Trophoblast cell (in vitro differentiated cells and primary cell): Measurements from ENCODE around the gene SNX1.

ENCODE experiments used
- DNase-seq, 2 donors: peaks; one replicate each; pipeline ENCODE4 v3.0.0-alpha.2; 2016
- H2AFZ ChIP-seq: 2 replicates; pipeline ENCODE4 v1.6.1; 2013; ENCODE audit warnings: low read length, moderate library complexity, mild to moderate bottlenecking; ENCODE audit not compliant: insufficient read depth, poor library complexity
- H2AK5ac ChIP-seq: 2 replicates; pipeline ENCODE4 v1.6.1; 2013; ENCODE audit warnings: mild to moderate bottlenecking, low read length
- H2BK120ac ChIP-seq: 2 replicates; pipeline ENCODE4 v1.6.1; 2013; ENCODE audit warnings: low read length, mild to moderate bottlenecking, moderate library complexity; ENCODE audit not compliant: insufficient read depth, poor library complexity
- H2BK12ac ChIP-seq: 2 replicates; pipeline ENCODE4 v1.6.1; 2013; ENCODE audit warnings: mild to moderate bottlenecking, low read length, moderate library complexity
- H2BK5ac ChIP-seq: 2 replicates; pipeline ENCODE4 v1.6.1; 2013; ENCODE audit warnings: low read length, low read depth, moderate library complexity, mild to moderate bottlenecking; ENCODE audit not compliant: poor library complexity
- H3K14ac ChIP-seq: 2 replicates; pipeline ENCODE4 v1.6.1; 2013; ENCODE audit warnings: mild to moderate bottlenecking, low read length
- H3K18ac ChIP-seq: 2 replicates; pipeline ENCODE4 v1.6.1; 2013; ENCODE audit warnings: mild to moderate bottlenecking, low read length
- H3K23ac ChIP-seq: 2 replicates; pipeline ENCODE4 v1.6.1; 2013; ENCODE audit warnings: low read length
- H3K27ac ChIP-seq: 2 replicates; pipeline ENCODE4 v1.5.1; 2013; ENCODE audit warnings: low read depth, mild to moderate bottlenecking, inconsistent platforms, low read length, moderate library complexity
- H3K27me3 ChIP-seq: 2 replicates; pipeline ENCODE4 v1.6.1; 2013; ENCODE audit warnings: inconsistent platforms, mild to moderate bottlenecking, low read length, moderate library complexity; ENCODE audit not compliant: insufficient read depth
- H3K36me3 ChIP-seq, 2 experiments: 1 replicate in 1 of 2; 2 replicates in 1 of 2; pipeline ENCODE4 v1.6.1; 2013; ENCODE audit warnings: low read length in 2 of 2, mild to moderate bottlenecking in 2 of 2, moderate library complexity in 1 of 2; ENCODE audit not compliant: insufficient read depth in 2 of 2, control insufficient read depth in 1 of 2
- H3K4ac ChIP-seq: 2 replicates; pipeline ENCODE4 v1.6.1; 2013; ENCODE audit warnings: low read depth, mild to moderate bottlenecking, low read length, moderate library complexity
- H3K4me1 ChIP-seq, 2 experiments: 1 replicate in 1 of 2; 2 replicates in 1 of 2; pipeline ENCODE4 v1.6.1; 2013; ENCODE audit warnings: low read length in 2 of 2, mild to moderate bottlenecking in 2 of 2, moderate library complexity in 1 of 2; ENCODE audit not compliant: insufficient read depth in 2 of 2, control insufficient read depth in 1 of 2
- H3K4me2 ChIP-seq: 2 replicates; pipeline ENCODE4 v1.6.1; 2013; ENCODE audit warnings: inconsistent platforms, mild to moderate bottlenecking, low read length, moderate library complexity
- H3K4me3 ChIP-seq: 2 replicates; pipeline ENCODE4 v1.5.1; 2013; ENCODE audit warnings: mild to moderate bottlenecking, low read depth, low read length, inconsistent platforms
- H3K79me1 ChIP-seq: one replicate; pipeline ENCODE4 v1.6.1; 2013; ENCODE audit warnings: low read length
- H3K79me2 ChIP-seq: 2 replicates; pipeline ENCODE4 v1.6.1; 2013; ENCODE audit warnings: low read length, mild to moderate bottlenecking; ENCODE audit not compliant: control insufficient read depth, insufficient read depth, poor library complexity
- H3K9ac ChIP-seq: 2 replicates; pipeline ENCODE4 v1.6.1; 2013; ENCODE audit warnings: mild to moderate bottlenecking, low read length
- H3K9me3 ChIP-seq: 2 replicates; pipeline ENCODE4 v1.6.1; 2013; ENCODE audit warnings: low read depth, mild to moderate bottlenecking, control low read depth, inconsistent platforms, low read length; ENCODE audit not compliant: insufficient read depth
- H4K12ac ChIP-seq: 2 replicates; pipeline ENCODE4 v1.6.1; 2013; ENCODE audit warnings: low read depth, mild to moderate bottlenecking, low read length, moderate library complexity
- H4K8ac ChIP-seq: 2 replicates; pipeline ENCODE4 v1.6.1; 2013; ENCODE audit warnings: low read depth, mild to moderate bottlenecking, low read length, moderate library complexity
- H4K91ac ChIP-seq: one replicate; pipeline ENCODE4 v1.6.1; 2013; ENCODE audit warnings: low read depth, mild to moderate bottlenecking, low read length, moderate library complexity
- WGBS: extraction: QIAGEN DNeasy Blood & Tissue Kit; methylation state at CpG from one replicate; pipeline ENCODE4 v1.1.7; 2013; ENCODE audit warnings: missing lambda C conversion rate; ENCODE audit not compliant: insufficient read length, insufficient coverage; ENCODE audit errors: extremely low coverage; 5-methylcytosine and 5-hydroxymethylcytosine counted together

SNX1 gene

GRCh38 chr15:64092864-64093626 lies 2.7 kb upstream of the SNX1 start:
- Histone ChIP-seq H3K4me3 (peak overlapping the region; percentile 75), H3K4me1 (peaks cover 2 to 12% of the 10 kb centered on the region in 2 experiments), H3K27me3 (no peaks in the 10 kb centered on the region), H3K9ac (peak overlapping the region; percentile 88), H3K79me2 (peaks cover 6% of the 10 kb centered on the region), H2BK5ac (peak overlapping the region; percentile 44), H4K91ac (no peak overlapping the region), H4K8ac (peak overlapping the region; percentile 55), H3K18ac (peak overlapping the region; percentile 17), H4K12ac (peak overlapping the region; percentile 22), H3K9me3 (no peaks in the 10 kb centered on the region), H2AK5ac (no peak overlapping the region), H3K36me3 (peaks cover 0 to 4% of the 10 kb centered on the region in 2 experiments), H2BK12ac (no peak overlapping the region), H3K79me1 (no peaks in the 10 kb centered on the region), H3K27ac (no peak overlapping the region), H3K23ac (no peak overlapping the region), H2AFZ (peak overlapping the region; percentile 21), H3K14ac (peak overlapping the region; percentile 16), H2BK120ac (no peak overlapping the region), H3K4me2 (peak overlapping the region; percentile 83), H3K4ac (peak overlapping the region; percentile 1)
- WGBS = no CpG with 5 or more reads among the region's 22 CpGs
- peak in 1 of 2 donors; percentile 33 for DNase-seq

- H4K12ac ChIP-seq = peak within 1 kb of the TSS; percentile 54
- H3K14ac ChIP-seq = peak within 1 kb of the TSS; percentile 32
- H3K4me2 ChIP-seq = peak within 1 kb of the TSS; percentile 83
- H4K8ac ChIP-seq = peak within 1 kb of the TSS; percentile 87
- no peaks in the 10 kb centered on the region for H3K27me3 ChIP-seq
- H3K4me1 ChIP-seq = peaks cover 2 to 12% of the 10 kb centered on the region in 2 experiments
- H3K18ac ChIP-seq = peak within 1 kb of the TSS; percentile 17
- peak; percentile 100 for DNase-seq
- H3K79me1 ChIP-seq = no peaks in the 10 kb centered on the region
- H3K27ac ChIP-seq = peak within 1 kb of the TSS; percentile 61
- H2BK5ac ChIP-seq = peak within 1 kb of the TSS; percentile 44
- no peak within 1 kb of the TSS for H3K23ac ChIP-seq
- no peak within 1 kb of the TSS for H2BK12ac ChIP-seq
- peak within 1 kb of the TSS; percentile 75 for H3K4me3 ChIP-seq
- H4K91ac ChIP-seq = peak within 1 kb of the TSS; percentile 73
- H3K4ac ChIP-seq = peak within 1 kb of the TSS; percentile 34
- peak within 1 kb of the TSS; percentile 21 for H2AFZ ChIP-seq
- peaks cover 6% of the 10 kb centered on the region for H3K79me2 ChIP-seq
- no peak within 1 kb of the TSS for H2AK5ac ChIP-seq
- no peak within 1 kb of the TSS for H2BK120ac ChIP-seq
- peaks cover 0 to 2% of the 10 kb centered on the region in 2 experiments for H3K36me3 ChIP-seq
- H3K9ac ChIP-seq = peak within 1 kb of the TSS; percentile 88
- no CpG with 5 or more reads among the region's 41 CpGs for WGBS
- H3K9me3 ChIP-seq = no peaks in the 10 kb centered on the region
Observed at GRCh38 chr15:64093627-64094417, 2.0 kb upstream of the SNX1 start, which contains the start of gene CIAO2A. Gene CIAO2A, minus strand, starts transcription at chr15:64093838. Its CDS starts 70 bp downstream, at chr15:64093768.

GRCh38 chr15:64095431-64095794 lies 369 bp upstream of the SNX1 start:
- Histone ChIP-seq H2BK5ac (peak overlapping the region; percentile 16), H2BK12ac (no peak overlapping the region), H4K91ac (no peak overlapping the region), H3K18ac (no peak overlapping the region), H3K4me2 (peak overlapping the region; percentile 65), H3K4ac (no peak overlapping the region), H3K27ac (no peak overlapping the region), H2AFZ (peak overlapping the region; percentile 62), H3K23ac (no peak overlapping the region), H3K79me2 (peaks cover 6% of the 10 kb centered on the region), H2AK5ac (no peak overlapping the region), H4K12ac (no peak overlapping the region), H3K9me3 (no peaks in the 10 kb centered on the region), H3K14ac (no peak overlapping the region), H2BK120ac (no peak overlapping the region), H3K9ac (no peak overlapping the region), H3K4me3 (no peak overlapping the region), H3K4me1 (peaks cover 2 to 12% of the 10 kb centered on the region in 2 experiments), H3K36me3 (peaks cover 0 to 2% of the 10 kb centered on the region in 2 experiments), H4K8ac (peak overlapping the region; percentile 83), H3K79me1 (no peaks in the 10 kb centered on the region), H3K27me3 (no peaks in the 10 kb centered on the region)
- peak in 1 of 2 donors; percentile 6 for DNase-seq
- WGBS = no CpG with 5 or more reads among the region's 4 CpGs

GRCh38 chr15:64096668-64097384 lies 1.0 kb downstream of the SNX1 start:
- Histone ChIP-seq H3K27ac (no peak overlapping the region), H2AFZ (no peak overlapping the region), H3K9ac (peak overlapping the region; percentile 87), H3K4ac (no peak overlapping the region), H3K27me3 (no peaks in the 10 kb centered on the region), H3K18ac (no peak overlapping the region), H3K4me3 (peak overlapping the region; percentile 42), H4K8ac (no peak overlapping the region), H3K14ac (no peak overlapping the region), H2AK5ac (no peak overlapping the region), H2BK5ac (no peak overlapping the region), H3K4me1 (peaks cover 2 to 12% of the 10 kb centered on the region in 2 experiments), H4K12ac (no peak overlapping the region), H3K36me3 (peaks cover 0 to 2% of the 10 kb centered on the region in 2 experiments), H2BK120ac (no peak overlapping the region), H3K9me3 (no peaks in the 10 kb centered on the region), H3K79me2 (peaks cover 6% of the 10 kb centered on the region), H4K91ac (no peak overlapping the region), H3K23ac (no peak overlapping the region), H3K79me1 (no peaks in the 10 kb centered on the region), H2BK12ac (no peak overlapping the region), H3K4me2 (peak overlapping the region; percentile 96)
- peak in 1 of 2 donors; percentile 43 for DNase-seq
- no CpG with 5 or more reads among the region's 16 CpGs for WGBS
